Endodermal cell (in vitro differentiated cells): ENCODE measurements around the gene WNK2. TPM values are rescaled to one million over a fixed set of nuclear protein-coding genes. Genes with fewer than 3 reads are reported as not detected.

Experiments used
- DNase-seq: peaks from one replicate; pipeline ENCODE4 v3.0.0-alpha.2; 2017
- H3K27ac ChIP-seq: 2 replicates; pipeline ENCODE4 v1.5.1; 2013; ENCODE audit warnings: mild to moderate bottlenecking, low read depth, low read length, moderate library complexity
- H3K27me3 ChIP-seq: 2 replicates; pipeline ENCODE4 v1.6.1; 2013; ENCODE audit warnings: mild to moderate bottlenecking, low read length, moderate library complexity; ENCODE audit not compliant: insufficient read depth, control insufficient read depth, poor library complexity, severe bottlenecking
- H3K36me3 ChIP-seq: 2 replicates; pipeline ENCODE4 v1.7.0; 2013; ENCODE audit warnings: mild to moderate bottlenecking, low read length, moderate library complexity; ENCODE audit not compliant: control insufficient read depth, insufficient read depth
- H3K4me1 ChIP-seq: one replicate; pipeline ENCODE4 v1.7.0; 2013; ENCODE audit warnings: low read length; ENCODE audit not compliant: control insufficient read depth, insufficient read depth
- H3K4me3 ChIP-seq: 2 replicates; pipeline ENCODE4 v1.5.1; 2013; ENCODE audit warnings: mild to moderate bottlenecking, low read length, moderate library complexity
- H3K9ac ChIP-seq: 2 replicates; pipeline ENCODE4 v1.6.1; 2013; ENCODE audit warnings: mild to moderate bottlenecking, low read length, moderate library complexity; ENCODE audit not compliant: poor library complexity, severe bottlenecking; ENCODE audit errors: extremely low read depth
- H3K9me3 ChIP-seq: 2 replicates; pipeline ENCODE4 v1.6.1; 2013; ENCODE audit warnings: mild to moderate bottlenecking, low read length, moderate library complexity; ENCODE audit not compliant: control insufficient read depth
- H3K27ac Mint-ChIP-seq: 2 replicates; pipeline ENCODE4 v1.8.0; 2020; ENCODE audit warnings: mixed read lengths
- H3K27me3 Mint-ChIP-seq: 2 replicates; pipeline ENCODE4 v1.8.0; 2021; ENCODE audit warnings: mild to moderate bottlenecking, mixed read lengths; ENCODE audit not compliant: insufficient read depth
- H3K36me3 Mint-ChIP-seq: 2 replicates; pipeline ENCODE4 v1.8.0; 2020; ENCODE audit warnings: low read depth, mixed read lengths
- H3K4me1 Mint-ChIP-seq: 2 replicates; pipeline ENCODE4 v1.8.0; 2020; ENCODE audit warnings: mixed read lengths
- H3K4me3 Mint-ChIP-seq: 2 replicates; pipeline ENCODE4 v1.8.0; 2020; ENCODE audit warnings: mild to moderate bottlenecking, moderate library complexity, mixed read lengths
- H3K9me3 Mint-ChIP-seq: 2 replicates; pipeline ENCODE4 v1.8.0; 2020; ENCODE audit warnings: mild to moderate bottlenecking, mixed read lengths
- CTCF ChIP-seq: fragments of 200-600 bp; sonication (generic); conservative IDR thresholded peaks from 2 replicates; pipeline ENCODE4 v1.5.0; 2021; ENCODE audit warnings: antibody characterized with exemption, mild to moderate bottlenecking
- WGBS, 2 experiments: methylation state at CpG; one replicate each; pipeline versions ENCODE4 v1.1.5 to v1.1.7; 2013; ENCODE audit warnings: missing lambda C conversion rate in 2 of 2, mixed read lengths in 1 of 2; ENCODE audit not compliant: insufficient coverage in 1 of 2, insufficient read length in 1 of 2; 5-methylcytosine and 5-hydroxymethylcytosine counted together
- total RNA-seq, 2 donors: library from RNA; stranded (reverse); fragmentation: NEBNext Ultra II Directional in 1 of 2; extraction: Animal tissue kit (Norgen Biotek cat#: 25700) in 1 of 2; gene quantifications; 2 replicates in 1 of 2; 3 replicates in 1 of 2; pipeline ENCODE4 v1.2.1, GENCODE V29; 2021

WNK2 gene
- total RNA-seq, 2 donors from 2014 or later: 46.1 to 48.8 TPM

- TF ChIP-seq CTCF: no peak
- H3K27ac Mint-ChIP-seq: no peak overlapping the region
- no peaks in the 10 kb centered on the region for H3K36me3 ChIP-seq
- peaks cover 4% of the 10 kb centered on the region for H3K36me3 Mint-ChIP-seq
- H3K27ac ChIP-seq: no peak overlapping the region
- DNase-seq: no peak
- H3K9ac ChIP-seq: no peak overlapping the region
- 86 to 90% methylated on average over 9 of the region's 9 CpGs for whole genome bisulfite sequencing, 2 experiments
- no peaks in the 10 kb centered on the region for H3K4me1 Mint-ChIP-seq
- no peaks in the 10 kb centered on the region for H3K27me3 Mint-ChIP-seq
- H3K4me3 Mint-ChIP-seq: no peak overlapping the region
- no peaks in the 10 kb centered on the region for H3K9me3 ChIP-seq
- H3K4me3 ChIP-seq: no peak overlapping the region
- H3K27me3 ChIP-seq: no peaks in the 10 kb centered on the region
- no peaks in the 10 kb centered on the region for H3K4me1 ChIP-seq
- no peaks in the 10 kb centered on the region for H3K9me3 Mint-ChIP-seq
Measured at GRCh38 chr9:93240891-93241334, 57.0 kb downstream of the WNK2 start.

- Mint-ChIP-seq H3K27ac (no peak overlapping the region), H3K27me3 (no peaks in the 10 kb centered on the region), H3K4me3 (no peak overlapping the region), H3K4me1 (no peaks in the 10 kb centered on the region), H3K36me3 (peaks cover 4% of the 10 kb centered on the region), H3K9me3 (no peaks in the 10 kb centered on the region)
- H3K4me3 ChIP-seq: no peak overlapping the region
- no peaks in the 10 kb centered on the region for H3K9me3 ChIP-seq
- H3K27me3 ChIP-seq: no peaks in the 10 kb centered on the region
- no peak for DNase-seq
- H3K4me1 ChIP-seq: no peaks in the 10 kb centered on the region
- H3K9ac ChIP-seq: no peak overlapping the region
- no peaks in the 10 kb centered on the region for H3K36me3 ChIP-seq
- WGBS, 2 experiments: 82 to 90% methylated on average over 5 to 9 of the region's 9 CpGs
- TF ChIP-seq CTCF: no peak
- no peak overlapping the region for H3K27ac ChIP-seq
Measured at GRCh38 chr9:93243112-93243511, 59.2 kb downstream of the WNK2 start.

- H3K27ac ChIP-seq: no peak overlapping the region
- no peak overlapping the region for H3K9ac ChIP-seq
- no peaks in the 10 kb centered on the region for H3K9me3 Mint-ChIP-seq
- H3K36me3 ChIP-seq: no peaks in the 10 kb centered on the region
- H3K27me3 ChIP-seq: no peaks in the 10 kb centered on the region
- H3K36me3 Mint-ChIP-seq: peaks cover 4% of the 10 kb centered on the region
- H3K4me3 Mint-ChIP-seq: no peak overlapping the region
- no peaks in the 10 kb centered on the region for H3K4me1 Mint-ChIP-seq
- H3K4me1 ChIP-seq: no peaks in the 10 kb centered on the region
- no peak overlapping the region for H3K27ac Mint-ChIP-seq
- TF ChIP-seq CTCF: no peak
- no peak for DNase-seq
- WGBS, 2 experiments: 91 to 100% methylated on average over 4 to 5 of the region's 5 CpGs
- H3K27me3 Mint-ChIP-seq: no peaks in the 10 kb centered on the region
- no peaks in the 10 kb centered on the region for H3K9me3 ChIP-seq
- no peak overlapping the region for H3K4me3 ChIP-seq
Measured at GRCh38 chr9:93244101-93244500, 60.2 kb downstream of the WNK2 start.
